Hepatocyte (in vitro differentiated cells): ENCODE measurements around the gene CNPY2. TPM values are rescaled to one million over a fixed set of nuclear protein-coding genes. Genes with fewer than 3 reads are reported as not detected.

Experiments
- DNase-seq: peaks from one replicate; pipeline ENCODE4 v3.0.0-alpha.2; 2016; ENCODE audit warnings: low spot score
- H2AFZ ChIP-seq: fragments of 200-600 bp; sonication (generic); 2 replicates; pipeline ENCODE4 v1.6.0; 2016; ENCODE audit warnings: antibody characterized with exemption, mild to moderate bottlenecking
- H3K27ac ChIP-seq: fragments of 200-600 bp; sonication (generic); 2 replicates; pipeline ENCODE4 v1.5.1; 2016; ENCODE audit warnings: mild to moderate bottlenecking
- H3K27me3 ChIP-seq: fragments of 200-600 bp; sonication (generic); 2 replicates; pipeline ENCODE4 v1.6.1; 2016
- H3K36me3 ChIP-seq: fragments of 200-600 bp; sonication (generic); replicated peaks from 2 replicates; pipeline ENCODE4 v1.5.1; 2016; ENCODE audit warnings: low read depth; ENCODE audit not compliant: insufficient read depth
- H3K4me1 ChIP-seq: fragments of 200-600 bp; sonication (generic); 2 replicates; pipeline ENCODE4 v1.5.1; 2016; ENCODE audit warnings: mild to moderate bottlenecking, moderate library complexity; ENCODE audit not compliant: insufficient read depth
- H3K4me2 ChIP-seq: fragments of 200-600 bp; sonication (generic); 2 replicates; pipeline ENCODE4 v1.6.0; 2016
- H3K4me3 ChIP-seq: fragments of 200-600 bp; sonication (generic); 2 replicates; pipeline ENCODE4 v1.5.1; 2016; ENCODE audit warnings: mild to moderate bottlenecking
- H3K79me2 ChIP-seq: fragments of 200-600 bp; sonication (generic); 2 replicates; pipeline ENCODE4 v1.6.0; 2017; ENCODE audit warnings: mild to moderate bottlenecking
- H3K9me2 ChIP-seq: fragments of 200-600 bp; sonication (generic); replicated peaks from 2 replicates; pipeline ENCODE4 v1.6.0; 2017; ENCODE audit warnings: mild to moderate bottlenecking; ENCODE audit not compliant: insufficient read depth
- H3K9me3 ChIP-seq: fragments of 200-600 bp; sonication (generic); 2 replicates; pipeline ENCODE4 v1.5.1; 2016; ENCODE audit warnings: low read depth, mild to moderate bottlenecking
- H4K20me1 ChIP-seq: fragments of 200-600 bp; sonication (generic); 2 replicates; pipeline ENCODE4 v1.6.0; 2016; ENCODE audit warnings: mild to moderate bottlenecking; ENCODE audit not compliant: insufficient read depth, poor library complexity, severe bottlenecking
- CTCF ChIP-seq: fragments of 200-600 bp; sonication (generic); IDR thresholded peaks from 2 replicates; pipeline ENCODE4 v1.5.1; 2016; ENCODE audit warnings: antibody characterized with exemption, mild to moderate bottlenecking; ENCODE audit not compliant: poor library complexity
- EZH2 ChIP-seq: fragments of 200-600 bp; sonication (generic); IDR thresholded peaks from 2 replicates; pipeline ENCODE4 v1.6.1; 2016; ENCODE audit warnings: antibody characterized with exemption, mild to moderate bottlenecking, borderline replicate concordance
- EZH2phosphoT487 ChIP-seq: fragments of 200-600 bp; sonication (generic); IDR thresholded peaks from one replicate; pipeline ENCODE4 v1.6.1; 2018; ENCODE audit warnings: antibody characterized with exemption, mild to moderate bottlenecking, low read depth, moderate library complexity; ENCODE audit not compliant: unreplicated experiment, severe bottlenecking
- WGBS: methylation state at CpG from one replicate; pipeline ENCODE4 v1.1.6; 2016; ENCODE audit warnings: low lambda C conversion rate; ENCODE audit errors: missing lambda C conversion rate; 5-methylcytosine and 5-hydroxymethylcytosine counted together
- polyA plus RNA-seq: library from polyadenylated mRNA; unstranded; fragments of >200 nt; fragmentation: Nextera tagmentation; extraction: Ambion mirVana; gene quantifications from 2 replicates; pipeline ENCODE4 v1.2.1, GENCODE V29; 2016
- total RNA-seq: library from RNA; depleted of rRNA; stranded (reverse); fragments of >200 nt; gene quantifications from 2 replicates; pipeline ENCODE4 v1.2.3, GENCODE V29; 2014

The CNPY2 gene
- total RNA-seq: 155 and 179 TPM in 2 replicates
- polyA plus RNA-seq: 428 and 474 TPM in 2 replicates

DNA sequence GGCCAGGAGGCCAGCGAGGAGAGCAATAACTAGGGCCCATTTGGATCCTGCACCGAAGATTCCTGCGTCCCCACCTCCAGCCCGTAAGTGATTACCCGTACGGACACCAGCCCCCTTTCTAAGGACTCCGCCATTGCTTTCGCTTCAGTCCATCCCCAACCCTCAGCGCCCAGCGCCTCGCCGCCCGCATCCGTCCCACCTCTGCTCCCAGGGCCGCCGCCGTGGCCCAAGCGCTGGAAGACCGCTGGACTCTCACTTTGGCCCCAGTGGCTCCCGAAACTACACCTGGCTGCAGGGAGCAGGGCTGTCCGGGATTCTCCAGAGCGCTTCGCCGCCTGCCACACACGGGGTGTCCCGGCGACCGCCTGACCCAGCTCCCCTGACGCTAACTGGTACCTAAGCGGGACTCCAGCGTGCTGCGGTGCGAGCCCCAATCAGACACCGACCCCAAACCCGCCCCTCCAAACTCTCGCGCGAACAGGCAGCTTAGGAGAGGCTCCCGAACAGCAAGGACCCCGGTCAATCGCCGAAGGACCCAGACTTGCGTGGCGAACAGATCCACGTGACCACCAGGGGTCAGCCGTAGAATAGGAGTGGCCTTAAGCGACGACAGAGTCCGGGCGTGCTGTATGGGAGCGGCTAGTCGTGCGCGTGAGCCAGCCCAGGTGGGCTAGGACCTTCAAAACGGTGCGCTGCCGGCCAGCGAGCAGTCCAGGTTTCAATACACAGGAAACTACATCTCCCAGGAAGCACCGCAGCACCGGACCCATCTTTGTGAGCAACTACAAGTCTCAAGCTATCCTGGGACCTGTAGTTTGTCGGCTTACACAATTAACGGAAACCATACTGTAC is at the start of gene CNPY2:
CNPY2 (minus strand) TSS at position 367 of the 852 bp plus-strand sequence. CDS start 771 bp downstream, outside the sequence.
- Histone ChIP-seq H4K20me1 (no peaks in the 10 kb centered on the region), H3K27ac (peak within 1 kb of the TSS; percentile 68), H3K27me3 (no peaks in the 10 kb centered on the region), H3K79me2 (peaks cover 23% of the 10 kb centered on the region), H3K9me3 (no peaks in the 10 kb centered on the region), H3K9me2 (no peaks in the 10 kb centered on the region), H3K4me3 (peak within 1 kb of the TSS; percentile 18), H2AFZ (peak within 1 kb of the TSS; percentile 50), H3K4me2 (peak within 1 kb of the TSS; percentile 76), H3K36me3 (no peaks in the 10 kb centered on the region), H3K4me1 (no peaks in the 10 kb centered on the region)
- peak; percentile 97 for DNase-seq
- under 1% methylated on average over 61 of the region's 62 CpGs for WGBS
- peak; percentile 14 for TF ChIP-seq CTCF
- TF ChIP-seq EZH2phosphoT487: no peak
- TF ChIP-seq EZH2: no peak

DNA sequence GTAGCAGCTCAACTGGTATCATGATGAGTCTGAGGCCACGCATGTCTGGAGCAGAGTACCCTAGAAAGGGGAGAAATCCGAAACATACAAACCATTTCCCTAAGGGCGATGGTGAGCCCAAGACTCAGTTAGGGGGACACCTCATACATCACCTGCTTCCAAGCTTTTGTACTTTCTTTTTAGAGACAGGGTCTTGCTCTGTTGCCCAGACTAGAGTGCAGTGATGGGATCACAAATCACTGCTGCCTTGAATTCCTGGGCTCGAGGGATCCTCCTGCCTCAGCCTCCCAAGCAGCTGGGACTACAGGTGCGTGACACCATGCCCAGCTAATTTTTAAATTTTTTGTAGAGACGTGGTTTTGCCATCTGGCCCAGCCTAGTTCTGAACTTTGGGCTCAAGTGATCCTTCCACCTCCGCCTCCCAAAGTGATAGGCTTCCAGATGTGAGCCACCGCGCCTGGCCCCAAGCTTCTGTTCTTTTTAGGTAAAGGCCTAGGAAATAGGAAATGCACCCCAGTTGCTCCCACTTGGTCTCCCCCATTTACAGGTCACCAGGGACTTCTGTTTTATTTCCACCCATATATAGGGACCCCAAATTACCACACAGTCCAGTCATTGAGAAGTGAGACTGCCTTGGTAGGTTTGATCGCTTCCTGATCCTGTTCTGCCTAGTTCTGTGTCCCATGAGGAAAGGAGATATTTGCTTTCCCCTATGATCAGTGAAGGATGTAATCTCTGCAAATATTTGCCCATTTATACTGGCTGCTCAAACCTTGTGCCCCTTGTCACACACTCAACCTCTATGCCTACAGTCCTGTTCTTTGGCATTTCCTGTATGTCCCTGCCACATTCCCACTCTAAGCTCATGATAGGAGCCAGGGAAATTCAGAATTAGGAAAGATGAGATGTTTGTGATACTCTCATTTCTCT is 46.6 kb upstream of the CNPY2 start, which contains the start of gene APOF:
APOF (minus strand) TSS at position 728 of the 930 bp plus-strand sequence; CDS start at position 616, 112 bp downstream.
- no peaks in the 10 kb centered on the region for H4K20me1 ChIP-seq
- no peak within 1 kb of the TSS for H2AFZ ChIP-seq
- WGBS: 91% methylated on average over 10 of the region's 10 CpGs
- H3K4me3 ChIP-seq: no peak within 1 kb of the TSS
- H3K9me2 ChIP-seq: no peaks in the 10 kb centered on the region
- H3K36me3 ChIP-seq: no peaks in the 10 kb centered on the region
- no peak within 1 kb of the TSS for H3K4me2 ChIP-seq
- peaks cover 23% of the 10 kb centered on the region for H3K79me2 ChIP-seq
- H3K27ac ChIP-seq: no peak within 1 kb of the TSS
- H3K27me3 ChIP-seq: no peaks in the 10 kb centered on the region
- TF ChIP-seq EZH2 (no peak), CTCF (no peak), EZH2phosphoT487 (no peak)
- no peaks in the 10 kb centered on the region for H3K9me3 ChIP-seq
- H3K4me1 ChIP-seq: no peaks in the 10 kb centered on the region
- no peak for DNase-seq

GRCh38 chr12:56361487-56362129 is 45.8 kb upstream of the CNPY2 start:
- Histone ChIP-seq H3K79me2 (peaks cover 24% of the 10 kb centered on the region), H3K36me3 (no peaks in the 10 kb centered on the region), H3K4me3 (no peak overlapping the region), H3K4me2 (no peak overlapping the region), H3K27ac (no peak overlapping the region), H3K4me1 (no peaks in the 10 kb centered on the region), H3K27me3 (no peaks in the 10 kb centered on the region), H3K9me3 (no peaks in the 10 kb centered on the region), H3K9me2 (no peaks in the 10 kb centered on the region), H2AFZ (no peak overlapping the region), H4K20me1 (no peaks in the 10 kb centered on the region)
- no peak for TF ChIP-seq EZH2phosphoT487
- TF ChIP-seq EZH2: no peak
- no peak for TF ChIP-seq CTCF
- no peak for DNase-seq
- 92% methylated on average over 8 of the region's 8 CpGs for WGBS
